Loucy (cell line): ENCODE measurements around the gene ZNF500.

Experiments
- H2AFZ ChIP-seq: fragments of 200-600 bp; sonication (generic); 2 replicates; pipeline ENCODE4 v1.6.0; 2016; ENCODE audit warnings: antibody characterized with exemption, mild to moderate bottlenecking, low read length, moderate library complexity
- H3F3A ChIP-seq: fragments of 200-600 bp; 2 replicates; pipeline ENCODE4 v1.6.0; 2016; ENCODE audit warnings: antibody characterized with exemption, low read depth, mild to moderate bottlenecking
- H3K27me3 ChIP-seq: fragments of 200-600 bp; sonication (generic); 2 replicates; pipeline ENCODE4 v1.6.1; 2014; ENCODE audit warnings: low read length, mild to moderate bottlenecking; ENCODE audit not compliant: insufficient read depth, poor library complexity, severe bottlenecking
- H3K36me3 ChIP-seq: fragments of 200-600 bp; sonication (generic); 2 replicates; pipeline ENCODE4 v1.6.1; 2016; ENCODE audit warnings: low read length; ENCODE audit not compliant: insufficient read depth
- H3K4me1 ChIP-seq: fragments of 200-600 bp; sonication (generic); 2 replicates; pipeline ENCODE4 v1.5.1; 2014; ENCODE audit warnings: low read length, mild to moderate bottlenecking; ENCODE audit not compliant: insufficient read depth, poor library complexity, severe bottlenecking
- H3K4me2 ChIP-seq: fragments of 200-600 bp; sonication (generic); 2 replicates; pipeline ENCODE4 v1.6.0; 2014; ENCODE audit warnings: antibody characterized with exemption, low read length, low read depth, mild to moderate bottlenecking; ENCODE audit not compliant: poor library complexity, severe bottlenecking
- H3K4me3 ChIP-seq: fragments of 200-600 bp; sonication (generic); 2 replicates; pipeline ENCODE4 v1.5.1; 2014; ENCODE audit warnings: low read length, mild to moderate bottlenecking, mixed read lengths; ENCODE audit not compliant: poor library complexity, severe bottlenecking
- H3K79me2 ChIP-seq: fragments of 200-600 bp; sonication (generic); 2 replicates; pipeline ENCODE4 v1.6.1; 2014; ENCODE audit warnings: low read length; ENCODE audit not compliant: insufficient read depth
- H3K9ac ChIP-seq: fragments of 200-600 bp; sonication (generic); 2 replicates; pipeline ENCODE4 v1.6.0; 2014; ENCODE audit warnings: mild to moderate bottlenecking, low read depth, low read length, moderate library complexity; ENCODE audit not compliant: poor library complexity, severe bottlenecking
- H3K9me2 ChIP-seq: fragments of 200-600 bp; sonication (generic); replicated peaks from 2 replicates; pipeline ENCODE4 v1.6.1; 2016; ENCODE audit warnings: low read depth, low read length, mixed read lengths
- H3K9me3 ChIP-seq: fragments of 200-600 bp; sonication (generic); 2 replicates; pipeline ENCODE4 v1.6.1; 2014; ENCODE audit warnings: mild to moderate bottlenecking, antibody characterized with exemption, low read length, low read depth; ENCODE audit not compliant: insufficient read depth
- H4K20me1 ChIP-seq: fragments of 200-600 bp; sonication (generic); 2 replicates; pipeline ENCODE4 v1.6.0; 2014; ENCODE audit warnings: antibody characterized with exemption, low read length, mild to moderate bottlenecking; ENCODE audit not compliant: insufficient read depth, poor library complexity, severe bottlenecking
- CTCF ChIP-seq: fragments of 200-600 bp; sonication (generic); conservative IDR thresholded peaks from 2 replicates; pipeline ENCODE4 v1.5.1; 2014; ENCODE audit warnings: mild to moderate bottlenecking, antibody characterized with exemption, low read length
- EZH2phosphoT487 ChIP-seq: fragments of 200-600 bp; IDR thresholded peaks from 2 replicates; pipeline ENCODE4 v1.6.1; 2018; ENCODE audit warnings: antibody characterized with exemption, mild to moderate bottlenecking, moderate library complexity, borderline replicate concordance

Gene ZNF500

GRCh38 chr16:4752351-4753100, 14.4 kb downstream of the ZNF500 start:
- TF ChIP-seq CTCF (no peak), EZH2phosphoT487 (no peak)

GRCh38 chr16:4750896-4751295, 16.1 kb downstream of the ZNF500 start:
- Histone ChIP-seq H2AFZ (no peak overlapping the region), H3K9me3 (no peaks in the 10 kb centered on the region), H3K36me3 (peaks cover 5% of the 10 kb centered on the region; the same call in 1 of the 2 replicates), H3K4me1 (no peaks in the 10 kb centered on the region), H4K20me1 (no peaks in the 10 kb centered on the region), H3K4me3 (no peak overlapping the region), H3F3A (no peaks in the 10 kb centered on the region), H3K9me2 (no peaks in the 10 kb centered on the region), H3K79me2 (no peaks in the 10 kb centered on the region), H3K9ac (no peak overlapping the region), H3K27me3 (no peaks in the 10 kb centered on the region), H3K4me2 (no peak overlapping the region)
- TF ChIP-seq EZH2phosphoT487, result no peak
- TF ChIP-seq CTCF, result no peak

More at GRCh38 chr16:4752351-4753100, 14.4 kb downstream of the ZNF500 start:
- no peak overlapping the region for H2AFZ ChIP-seq
- H3K79me2 ChIP-seq, result no peaks in the 10 kb centered on the region
- H3K9ac ChIP-seq, result no peak overlapping the region
- no peaks in the 10 kb centered on the region for H3F3A ChIP-seq
- H3K4me3 ChIP-seq, result no peak overlapping the region
- no peaks in the 10 kb centered on the region for H3K9me3 ChIP-seq
- H3K27me3 ChIP-seq, result no peaks in the 10 kb centered on the region
- no peak overlapping the region for H3K4me2 ChIP-seq
- no peaks in the 10 kb centered on the region for H3K4me1 ChIP-seq
- H4K20me1 ChIP-seq, result no peaks in the 10 kb centered on the region
- no peaks in the 10 kb centered on the region for H3K9me2 ChIP-seq
- H3K36me3 ChIP-seq, result peaks cover 5% of the 10 kb centered on the region; the same call in 1 of the 2 replicates

GRCh38 chr16:4749700-4750257, 17.2 kb downstream of the ZNF500 start:
- Histone ChIP-seq H3K9me3 (no peaks in the 10 kb centered on the region), H3K9me2 (no peaks in the 10 kb centered on the region), H3K4me3 (no peak overlapping the region), H3K4me1 (no peaks in the 10 kb centered on the region), H4K20me1 (no peaks in the 10 kb centered on the region), H3K27me3 (no peaks in the 10 kb centered on the region), H3F3A (no peaks in the 10 kb centered on the region), H3K9ac (no peak overlapping the region), H3K79me2 (no peaks in the 10 kb centered on the region), H3K4me2 (no peak overlapping the region), H2AFZ (no peak overlapping the region), H3K36me3 (peaks cover 5% of the 10 kb centered on the region; the same call in 1 of the 2 replicates)
- TF ChIP-seq CTCF, result no peak
